Measurements from ENCODE around the gene MINDY3. TPM values are rescaled to one million over a fixed set of nuclear protein-coding genes. Genes with fewer than 3 reads are reported as not detected.

Gene MINDY3
- total RNA-seq, 1 donor, result 43.6 TPM

DNA sequence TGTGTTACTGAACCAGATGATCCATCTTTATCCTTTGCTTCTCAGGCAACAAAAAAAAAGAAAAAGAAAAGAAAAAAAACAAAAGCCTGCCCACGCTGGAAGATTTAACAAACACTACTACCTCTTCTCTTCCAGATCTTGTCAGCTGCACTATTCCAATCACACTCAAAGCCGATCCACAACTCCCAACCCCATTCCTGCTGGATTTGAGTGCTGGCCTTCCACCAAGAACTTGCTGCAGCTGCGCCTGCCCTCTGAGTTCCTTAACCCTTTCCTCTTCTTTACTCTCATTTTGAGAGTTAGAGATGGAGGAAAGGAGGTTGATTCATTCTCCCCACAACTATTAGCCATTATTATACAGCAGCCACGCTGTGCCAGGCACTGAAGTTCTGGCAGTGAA lies 124.5 kb downstream of the MINDY3 start:
- H3K4me3 ChIP-seq (ENCODE audit: low read depth, low read length), result no peak overlapping the region
- TF ChIP-seq, protein P1, sequence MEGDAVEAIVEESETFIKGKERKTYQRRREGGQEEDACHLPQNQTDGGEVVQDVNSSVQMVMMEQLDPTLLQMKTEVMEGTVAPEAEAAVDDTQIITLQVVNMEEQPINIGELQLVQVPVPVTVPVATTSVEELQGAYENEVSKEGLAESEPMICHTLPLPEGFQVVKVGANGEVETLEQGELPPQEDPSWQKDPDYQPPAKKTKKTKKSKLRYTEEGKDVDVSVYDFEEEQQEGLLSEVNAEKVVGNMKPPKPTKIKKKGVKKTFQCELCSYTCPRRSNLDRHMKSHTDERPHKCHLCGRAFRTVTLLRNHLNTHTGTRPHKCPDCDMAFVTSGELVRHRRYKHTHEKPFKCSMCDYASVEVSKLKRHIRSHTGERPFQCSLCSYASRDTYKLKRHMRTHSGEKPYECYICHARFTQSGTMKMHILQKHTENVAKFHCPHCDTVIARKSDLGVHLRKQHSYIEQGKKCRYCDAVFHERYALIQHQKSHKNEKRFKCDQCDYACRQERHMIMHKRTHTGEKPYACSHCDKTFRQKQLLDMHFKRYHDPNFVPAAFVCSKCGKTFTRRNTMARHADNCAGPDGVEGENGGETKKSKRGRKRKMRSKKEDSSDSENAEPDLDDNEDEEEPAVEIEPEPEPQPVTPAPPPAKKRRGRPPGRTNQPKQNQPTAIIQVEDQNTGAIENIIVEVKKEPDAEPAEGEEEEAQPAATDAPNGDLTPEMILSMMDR (IDR thresholded peaks at IDR 0.05; ENCODE audit: insufficient read depth, low read length), result no peak
- DNase-seq (ENCODE audit: low read depth), result peak; percentile 38

DNA sequence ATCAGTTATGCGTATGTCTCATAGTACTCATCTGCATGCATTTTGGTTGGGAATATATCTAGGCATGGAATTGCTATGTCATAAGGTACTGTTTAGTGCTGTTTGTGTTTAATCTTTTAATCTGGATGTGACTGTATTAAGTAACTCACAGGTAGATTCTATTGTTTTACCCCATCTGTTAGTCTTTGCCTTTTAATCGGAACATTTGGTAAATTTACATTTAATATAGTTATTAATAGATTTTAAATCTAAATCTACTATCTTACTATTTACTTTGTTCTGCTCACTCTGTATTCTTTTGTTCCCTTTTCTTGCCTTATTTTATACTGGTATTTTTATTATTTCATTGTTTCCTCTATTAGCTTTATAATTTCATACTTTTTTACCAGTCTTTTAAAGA lies 130.0 kb downstream of the MINDY3 start:
- TF ChIP-seq, protein P1 (IDR thresholded peaks at IDR 0.05; ENCODE audit: insufficient read depth, low read length), result no peak
- no peak overlapping the region for H3K4me3 ChIP-seq (ENCODE audit: low read depth, low read length)
- DNase-seq (ENCODE audit: low read depth), result no peak

DNA sequence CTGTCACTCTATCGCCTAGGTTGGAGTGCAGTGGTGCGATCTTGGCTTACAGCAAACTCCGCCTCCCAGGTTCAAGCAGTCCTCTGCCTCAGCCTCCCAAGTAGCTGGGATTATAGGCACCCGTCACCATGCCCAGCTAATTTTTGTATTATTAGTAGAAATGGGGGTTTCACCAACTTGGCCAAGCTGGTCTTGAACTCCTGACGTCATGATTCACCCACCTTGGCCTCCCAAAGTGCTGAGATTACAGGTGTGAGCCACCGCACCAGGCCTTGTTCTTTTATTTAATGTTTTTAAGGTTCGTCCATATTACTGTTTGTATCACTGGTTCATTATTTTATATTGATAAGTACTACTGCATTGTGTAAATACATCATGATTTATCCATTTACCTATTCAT lies 130.4 kb downstream of the MINDY3 start:
- H3K4me3 ChIP-seq (ENCODE audit: low read depth, low read length), result no peak overlapping the region
- TF ChIP-seq, protein P1 (IDR thresholded peaks at IDR 0.05; ENCODE audit: insufficient read depth, low read length), result no peak
- DNase-seq (ENCODE audit: low read depth), result no peak

Other genes starting within 250 kb of the MINDY3 start
- gene ITGA8, start 140.6 kb downstream of the MINDY3 start, total RNA-seq (ENCODE audit: low replicate concordance), result 2.6 and 38.5 TPM in 2 replicates